Breast epithelium (tissue), 4 donors: ENCODE results near the gene RFNG. TPM values are rescaled to one million over a fixed set of nuclear protein-coding genes. Genes with fewer than 3 reads are reported as not detected.

ENCODE experiments used
- DNase-seq, 2 donors: peaks; one replicate each; pipeline ENCODE4 v3.0.0-alpha.2; 2019; ENCODE audit warnings: low spot score in 2 of 2
- H3K27ac ChIP-seq, 2 donors: fragments of 200-600 bp; sonication (generic) in 1 of 2; one replicate each; pipeline ENCODE4 v1.5.1; 2016 to 2019; ENCODE audit warnings: mild to moderate bottlenecking in 1 of 2
- H3K27me3 ChIP-seq, 2 donors: fragments of 200-600 bp; sonication (generic) in 1 of 2; one replicate each; pipeline versions ENCODE4 v1.5.1 to v1.6.0; 2017 to 2019; ENCODE audit warnings: control low read depth in 1 of 2, mild to moderate bottlenecking in 1 of 2
- H3K36me3 ChIP-seq: fragments of 200-600 bp; one replicate; pipeline ENCODE4 v1.5.1; 2019
- H3K4me1 ChIP-seq, 2 donors: fragments of 200-600 bp; sonication (generic); one replicate each; pipeline ENCODE4 v1.5.1; 2016 to 2019; ENCODE audit warnings: control low read depth in 1 of 2
- H3K4me3 ChIP-seq, 3 donors: fragments of 200-600 bp; sonication (generic); 1 replicate in 2 of 3; 2 replicates in 1 of 3; pipeline ENCODE4 v1.5.1; 2016 to 2019; ENCODE audit warnings: mild to moderate bottlenecking in 3 of 3, moderate library complexity in 2 of 3
- H3K9me3 ChIP-seq, 2 donors: fragments of 200-600 bp; sonication (generic) in 1 of 2; one replicate each; pipeline ENCODE4 v1.5.1; 2016 to 2019; ENCODE audit warnings: control low read depth in 1 of 2
- CTCF ChIP-seq, 3 donors: fragments of 450-650 bp; IDR thresholded peaks; one replicate each; pipeline ENCODE4 v1.5.1; 2016 to 2017; ENCODE audit warnings: antibody characterized with exemption in 3 of 3, mild to moderate bottlenecking in 3 of 3, moderate library complexity in 3 of 3
- POLR2A ChIP-seq: fragments of 450-650 bp; IDR thresholded peaks from one replicate; pipeline ENCODE4 v1.6.1; 2016; ENCODE audit warnings: antibody characterized with exemption, mild to moderate bottlenecking, moderate library complexity
- POLR2AphosphoS5 ChIP-seq, 3 donors: sonication (generic); formaldehyde crosslinking; IDR thresholded peaks; one replicate each; pipeline ENCODE4 v1.6.1; 2017; ENCODE audit warnings: antibody characterized with exemption in 3 of 3
- intact Hi-C: fragments of 100-400 bp; cut with DNase I; formaldehyde crosslinking; loops from one replicate; pipeline ENCODE4 v1.15.1; 2023; ENCODE audit warnings: low total_unique reads
- total RNA-seq, 3 donors: library from RNA; depleted of rRNA; stranded (reverse); fragments of >200 nt; gene quantifications; one replicate each; pipeline ENCODE4 v1.1.0, GENCODE V29; 2016

Gene RFNG
- total RNA-seq, result 10 to 100 TPM; 30.5 to 49.4 (median 31.8) TPM

GRCh38 chr17:82051776-82052637, at the start of gene RFNG, which contains the start of gene GPS1:
RFNG (minus strand) TSS chr17:82051811; CDS start chr17:82051766, 45 bp downstream.
GPS1 (plus strand) TSS chr17:82051898; CDS start chr17:82051932, 34 bp downstream.
- Histone ChIP-seq H3K4me1 (peaks cover 6 to 23% of the 10 kb centered on the region in 2 donors), H3K27ac (peak within 1 kb of the TSS; percentile 55 to 84), H3K4me3 (peak within 1 kb of the TSS; percentile 79 to 98 (median 79)), H3K36me3 (no peaks in the 10 kb centered on the region), H3K9me3 (no peaks in the 10 kb centered on the region), H3K27me3 (no peaks in the 10 kb centered on the region)
- DNase-seq, result peak; percentile 65 to 76
- no peak for TF ChIP-seq CTCF (IDR thresholded peaks at IDR 0.05)
- peak in 1 of 3 donors; percentile 20 for TF ChIP-seq POLR2AphosphoS5 (IDR thresholded peaks at IDR 0.05)
- TF ChIP-seq POLR2A, result no peak
- intact Hi-C loops, result no loop called here

- Histone ChIP-seq H3K36me3 (no peaks in the 10 kb centered on the region), H3K4me3 (no peak overlapping the region), H3K4me1 (peaks cover 42 to 60% of the 10 kb centered on the region in 2 donors), H3K27me3 (no peaks in the 10 kb centered on the region), H3K9me3 (no peaks in the 10 kb centered on the region), H3K27ac (peak overlapping the region; percentile 95 to 96)
- DNase-seq, result no peak
- intact Hi-C loops, result no loop called here
- TF ChIP-seq POLR2A (no peak), POLR2AphosphoS5 (IDR thresholded peaks at IDR 0.05) (no peak), CTCF (IDR thresholded peaks at IDR 0.05) (no peak)
Observed at GRCh38 chr17:82101301-82101715, 49.7 kb upstream of the RFNG start.

- DNase-seq, result peak; percentile 74 to 84
- Histone ChIP-seq H3K27ac (peak overlapping the region; percentile 95 to 96), H3K36me3 (no peaks in the 10 kb centered on the region), H3K9me3 (no peaks in the 10 kb centered on the region), H3K27me3 (no peaks in the 10 kb centered on the region), H3K4me3 (peak overlapping the region in 1 of 3 donors; percentile 88), H3K4me1 (peaks cover 37 to 57% of the 10 kb centered on the region in 2 donors)
- intact Hi-C loops, result no loop called here
- TF ChIP-seq POLR2AphosphoS5 (IDR thresholded peaks at IDR 0.05) (peak in 1 of 3 donors; percentile 20), POLR2A (no peak), CTCF (IDR thresholded peaks at IDR 0.05) (no peak)
Observed at GRCh38 chr17:82100502-82101298, 49.1 kb upstream of the RFNG start.

- Histone ChIP-seq H3K4me3 (peak overlapping the region; percentile 68 to 88 (median 76)), H3K36me3 (no peaks in the 10 kb centered on the region), H3K9me3 (no peaks in the 10 kb centered on the region), H3K27ac (peak overlapping the region; percentile 95 to 96), H3K27me3 (no peaks in the 10 kb centered on the region), H3K4me1 (peaks cover 30 to 46% of the 10 kb centered on the region in 2 donors)
- intact Hi-C loops, result no loop called here
- DNase-seq, result no peak
- TF ChIP-seq CTCF (IDR thresholded peaks at IDR 0.05), result no peak
- peak in 1 of 3 donors; percentile 22 for TF ChIP-seq POLR2AphosphoS5 (IDR thresholded peaks at IDR 0.05)
Observed at GRCh38 chr17:82098939-82099763, 47.5 kb upstream of the RFNG start.
